K562 (cell line): ENCODE results near the gene CACYBP. TPM values are rescaled to one million over a fixed set of nuclear protein-coding genes. Genes with fewer than 3 reads are reported as not detected.
A peak's percentile ranks its signal among the peaks of the same experiment; 100 is the strongest.

Source experiments
- CBX2 ChIP-seq: fragments of 200-600 bp; sonication (generic); IDR thresholded peaks from one replicate; pipeline ENCODE4 v1.6.1; 2012; ENCODE audit warnings: mild to moderate bottlenecking, low read length, inconsistent platforms; ENCODE audit not compliant: insufficient read depth, poor library complexity, severe bottlenecking
- CCNT2 ChIP-seq: IDR thresholded peaks from 2 replicates; pipeline ENCODE4 v1.6.1; 2011; ENCODE audit warnings: borderline replicate concordance, low read depth, mild to moderate bottlenecking, moderate library complexity, mixed read lengths, low read length; ENCODE audit not compliant: insufficient read length; ENCODE audit errors: extremely low read depth
- GATAD2A ChIP-seq: fragments of 450-650 bp; IDR thresholded peaks from 2 replicates; pipeline ENCODE4 v1.6.1; 2017
- GTF2B ChIP-seq: IDR thresholded peaks from 2 replicates; pipeline ENCODE4 v1.6.1; 2011; ENCODE audit not compliant: insufficient read length; ENCODE audit errors: extremely low read depth
- HNRNPLL ChIP-seq: fragments of 200-400 bp; formaldehyde crosslinking; IDR thresholded peaks from 2 replicates; pipeline ENCODE4 v1.6.1; 2017; ENCODE audit warnings: low read length, low read depth, mild to moderate bottlenecking; ENCODE audit not compliant: poor library complexity, severe bottlenecking
- MAX ChIP-seq: sonication (generic); formaldehyde crosslinking; IDR thresholded peaks from 2 replicates; pipeline ENCODE4 v1.9.0; 2022; ENCODE audit warnings: mild to moderate bottlenecking, missing genetic modification reagents
- MCM5 ChIP-seq: fragments of 450-650 bp; IDR thresholded peaks from 2 replicates; pipeline ENCODE4 v1.6.1; 2016; ENCODE audit warnings: low read depth
- MLX ChIP-seq, 2 experiments: fragments of 450-650 bp in 1 of 2; sonication (generic) in 1 of 2; formaldehyde crosslinking; conservative IDR thresholded peaks; 2 replicates each; pipeline versions ENCODE4 v1.4.0 to v1.8.1; 2020 to 2022; ENCODE audit warnings: mild to moderate bottlenecking in 1 of 2, missing genetic modification reagents in 1 of 2
- MNT ChIP-seq, 2 experiments: fragments of 450-650 bp; conservative IDR thresholded peaks; 2 replicates each; pipeline ENCODE4 v1.6.1; 2017; ENCODE audit warnings: mild to moderate bottlenecking in 2 of 2, moderate library complexity in 2 of 2
- MTA1 ChIP-seq: fragments of 450-650 bp; IDR thresholded peaks from 2 replicates; pipeline ENCODE4 v1.6.1; 2017; ENCODE audit warnings: borderline replicate concordance
- MXI1 ChIP-seq: IDR thresholded peaks from 2 replicates; pipeline ENCODE4 v1.6.1; 2011; ENCODE audit warnings: low read depth, mild to moderate bottlenecking, improper control_type of control experiment, low read length
- NR0B1 ChIP-seq: fragments of 450-650 bp; IDR thresholded peaks from one replicate; pipeline ENCODE4 v1.6.1; 2018; ENCODE audit warnings: mild to moderate bottlenecking, moderate library complexity; ENCODE audit not compliant: partially characterized antibody
- POLR2B ChIP-seq: fragments of 450-650 bp; IDR thresholded peaks from 2 replicates; pipeline ENCODE4 v1.6.1; 2018; ENCODE audit warnings: low read depth; ENCODE audit not compliant: partially characterized antibody
- RBM22 ChIP-seq: fragments of 200-400 bp; formaldehyde crosslinking; IDR thresholded peaks from 2 replicates; pipeline ENCODE4 v1.6.1; 2018; ENCODE audit warnings: low read length, low read depth; ENCODE audit not compliant: poor library complexity, severe bottlenecking
- SAFB ChIP-seq: fragments of 200-400 bp; formaldehyde crosslinking; IDR thresholded peaks from 2 replicates; pipeline ENCODE4 v1.6.1; 2017; ENCODE audit warnings: low read depth, low read length, borderline replicate concordance
- SMARCA4 ChIP-seq: fragments of 450-650 bp; IDR thresholded peaks from 2 replicates; pipeline ENCODE4 v1.6.1; 2016
- STAT6 ChIP-seq: sonication (generic); formaldehyde crosslinking; IDR thresholded peaks from 2 replicates; pipeline ENCODE4 v1.8.1; 2023; ENCODE audit warnings: mild to moderate bottlenecking, missing genetic modification reagents
- ZNF175 ChIP-seq: fragments of 200-800 bp; sonication (Bioruptor generic); IDR thresholded peaks from 2 replicates; pipeline ENCODE4 v1.6.1; 2016; ENCODE audit warnings: low read depth, mild to moderate bottlenecking, missing genetic modification characterization, missing compliant biosample characterization
- ZNF717 ChIP-seq: fragments of 250-450 bp; sonication (Bioruptor Pico); IDR thresholded peaks from 2 replicates; pipeline ENCODE4 v1.5.0; 2021
- polyA plus RNA-seq, 8 experiments: library from polyadenylated mRNA; depleted of rRNA in 4 of 8; stranded (reverse) in 5 of 8; unstranded in 3 of 8; fragments of >200 nt; fragmentation: Nextera tagmentation in 2 of 8; fragmentation: Illumina TruSeq in 1 of 8; extraction: Ambion mirVana in 2 of 8; extraction: Trizol in 1 of 8; gene quantifications; 2 replicates each; pipeline versions ENCODE4 v1.2.1 to v1.2.3, GENCODE V29; 2011 to 2014; ENCODE audit warnings: inconsistent platforms in 1 of 8, missing spikeins in 1 of 8
- total RNA-seq, 7 experiments: library from RNA; depleted of rRNA in 6 of 7; stranded (reverse); fragments of >200 nt in 6 of 7; fragmentation: Illumina TruSeq in 2 of 7; extraction: Trizol in 2 of 7; gene quantifications; 2 replicates each; pipeline versions ENCODE4 v1.2.1 to v1.2.3, GENCODE V29; 2011 to 2021; ENCODE audit warnings: low replicate concordance in 1 of 7

The CACYBP gene
- total and polyA plus RNA-seq, 9 of the 15 experiments (the other 6 are each of a cell fraction or from before 2014, with no cell fraction given), result 147 to 1,576 (median 488) TPM

GRCh38 chr1:174999936-175000696 is at the start of gene CACYBP (continued):
- TF ChIP-seq STAT6 (peak; percentile 76; the same call in 1 of the 2 replicates), MAX (peak; percentile 71), ZNF175 (CRISPR knock-in tag) (no peak), NR0B1 (no peak), SMARCA4 (peak; percentile 21; the same call in 1 of the 2 replicates), CCNT2 (peak; percentile 86), MLX (CRISPR knock-in tag; conservative IDR thresholded peaks at IDR 0.05) (0 out of 4 replicates have a peak, but pooled peaks of 1 of the 2 experiments have one; percentile 17), ZNF717 (0 out of 2 replicates have a peak, but pooled peaks have one; percentile 13), SAFB (peak; percentile 63), CBX2 (no peak), RBM22 (peak; percentile 79), MNT (conservative IDR thresholded peaks at IDR 0.05) (peak in 1 of 2 experiments; percentile 75; a peak in 2 of 4 replicates), MXI1 (peak; percentile 51; the same call in 1 of the 2 replicates), MCM5 (no peak), POLR2B (peak; percentile 15), HNRNPLL (peak; percentile 96), GTF2B (peak; percentile 31), GATAD2A (peak; percentile 58; the same call in 1 of the 2 replicates), MTA1 (no peak)
